ENCODE data around the gene AQP2. TPM values are rescaled to one million over a fixed set of nuclear protein-coding genes. Genes with fewer than 3 reads are reported as not detected.

The AQP2 gene
- total and polyA plus RNA-seq, 4 donors, result not detected

- TF ChIP-seq ZBTB33 (IDR thresholded peaks at IDR 0.05) (no peak), YY1 (IDR thresholded peaks at IDR 0.05) (no peak)
Observed at GRCh38 chr12:49917788-49918173, 32.8 kb upstream of the AQP2 start (continued).

- no peak for DNase-seq (ENCODE audit: low spot score)
- no peaks in the 10 kb centered on the region for H3K9me3 ChIP-seq (ENCODE audit: control insufficient read depth in 4 of 4, low read length in 3 of 4)
Observed at GRCh38 chr12:49920241-49920914, 30.2 kb upstream of the AQP2 start.

GRCh38 chr12:49920915-49921286 lies 29.6 kb upstream of the AQP2 start:
- H3K4me3 ChIP-seq (ENCODE audit: low read depth in 1 of 3, low read length in 3 of 3), result no peak overlapping the region
- 76% methylated on average over 3 of the region's 3 CpGs for WGBS
- H3K4me1 ChIP-seq (ENCODE audit: control insufficient read depth in 4 of 4, insufficient read depth in 4 of 4, low read length in 3 of 4), result peaks cover 0 to 5% (median 0%) of the 10 kb centered on the region in 4 donors
- H3K27ac ChIP-seq (ENCODE audit: low read depth in 1 of 2, low read length in 2 of 2), result no peak overlapping the region
- no peak for DNase-seq (ENCODE audit: low spot score)
- H3K9ac ChIP-seq (ENCODE audit: low read depth in 1 of 2, low read length in 2 of 2), result no peak overlapping the region
- H3K36me3 ChIP-seq (ENCODE audit: control insufficient read depth in 4 of 4, insufficient read depth in 3 of 4, low read depth in 1 of 4, low read length in 3 of 4), result no peaks in the 10 kb centered on the region
- H3K27me3 ChIP-seq (ENCODE audit: control insufficient read depth in 4 of 4, insufficient read depth in 4 of 4, low read length in 3 of 4), result no peaks in the 10 kb centered on the region
- no peaks in the 10 kb centered on the region for H3K9me3 ChIP-seq (ENCODE audit: control insufficient read depth in 4 of 4, low read length in 3 of 4)
- TF ChIP-seq TAF1 (conservative IDR thresholded peaks at IDR 0.05) (no peak), HNF4A (conservative IDR thresholded peaks at IDR 0.05) (no peak), GABPA (IDR thresholded peaks at IDR 0.05 in 1 of 2, conservative IDR thresholded peaks at IDR 0.05 in 1 of 2) (no peak), RAD21 (IDR thresholded peaks at IDR 0.05) (no peak), NR2F2 (IDR thresholded peaks at IDR 0.05) (no peak), JUND (IDR thresholded peaks at IDR 0.05) (no peak), ZBTB33 (IDR thresholded peaks at IDR 0.05) (no peak), FOXA2 (IDR thresholded peaks at IDR 0.05) (no peak), EGR1 (IDR thresholded peaks at IDR 0.05; ENCODE audit: low read depth in 2 of 2) (no peak), RXRA (IDR thresholded peaks at IDR 0.05) (no peak)
- TF ChIP-seq, protein P1, sequence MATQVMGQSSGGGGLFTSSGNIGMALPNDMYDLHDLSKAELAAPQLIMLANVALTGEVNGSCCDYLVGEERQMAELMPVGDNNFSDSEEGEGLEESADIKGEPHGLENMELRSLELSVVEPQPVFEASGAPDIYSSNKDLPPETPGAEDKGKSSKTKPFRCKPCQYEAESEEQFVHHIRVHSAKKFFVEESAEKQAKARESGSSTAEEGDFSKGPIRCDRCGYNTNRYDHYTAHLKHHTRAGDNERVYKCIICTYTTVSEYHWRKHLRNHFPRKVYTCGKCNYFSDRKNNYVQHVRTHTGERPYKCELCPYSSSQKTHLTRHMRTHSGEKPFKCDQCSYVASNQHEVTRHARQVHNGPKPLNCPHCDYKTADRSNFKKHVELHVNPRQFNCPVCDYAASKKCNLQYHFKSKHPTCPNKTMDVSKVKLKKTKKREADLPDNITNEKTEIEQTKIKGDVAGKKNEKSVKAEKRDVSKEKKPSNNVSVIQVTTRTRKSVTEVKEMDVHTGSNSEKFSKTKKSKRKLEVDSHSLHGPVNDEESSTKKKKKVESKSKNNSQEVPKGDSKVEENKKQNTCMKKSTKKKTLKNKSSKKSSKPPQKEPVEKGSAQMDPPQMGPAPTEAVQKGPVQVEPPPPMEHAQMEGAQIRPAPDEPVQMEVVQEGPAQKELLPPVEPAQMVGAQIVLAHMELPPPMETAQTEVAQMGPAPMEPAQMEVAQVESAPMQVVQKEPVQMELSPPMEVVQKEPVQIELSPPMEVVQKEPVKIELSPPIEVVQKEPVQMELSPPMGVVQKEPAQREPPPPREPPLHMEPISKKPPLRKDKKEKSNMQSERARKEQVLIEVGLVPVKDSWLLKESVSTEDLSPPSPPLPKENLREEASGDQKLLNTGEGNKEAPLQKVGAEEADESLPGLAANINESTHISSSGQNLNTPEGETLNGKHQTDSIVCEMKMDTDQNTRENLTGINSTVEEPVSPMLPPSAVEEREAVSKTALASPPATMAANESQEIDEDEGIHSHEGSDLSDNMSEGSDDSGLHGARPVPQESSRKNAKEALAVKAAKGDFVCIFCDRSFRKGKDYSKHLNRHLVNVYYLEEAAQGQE (IDR thresholded peaks at IDR 0.05), result no peak
- TF ChIP-seq, protein P2, sequence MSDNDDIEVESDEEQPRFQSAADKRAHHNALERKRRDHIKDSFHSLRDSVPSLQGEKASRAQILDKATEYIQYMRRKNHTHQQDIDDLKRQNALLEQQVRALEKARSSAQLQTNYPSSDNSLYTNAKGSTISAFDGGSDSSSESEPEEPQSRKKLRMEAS (IDR thresholded peaks at IDR 0.05), result no peak
- TF ChIP-seq, protein P3, sequence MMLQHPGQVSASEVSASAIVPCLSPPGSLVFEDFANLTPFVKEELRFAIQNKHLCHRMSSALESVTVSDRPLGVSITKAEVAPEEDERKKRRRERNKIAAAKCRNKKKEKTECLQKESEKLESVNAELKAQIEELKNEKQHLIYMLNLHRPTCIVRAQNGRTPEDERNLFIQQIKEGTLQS (IDR thresholded peaks at IDR 0.05), result no peak

More at GRCh38 chr12:49920241-49920914, 30.2 kb upstream of the AQP2 start:
- WGBS, result 68% methylated on average over 12 of the region's 12 CpGs
- TF ChIP-seq RAD21 (IDR thresholded peaks at IDR 0.05) (no peak), EGR1 (IDR thresholded peaks at IDR 0.05; ENCODE audit: low read depth in 2 of 2) (no peak), NR2F2 (IDR thresholded peaks at IDR 0.05) (no peak), SP1 (IDR thresholded peaks at IDR 0.05) (no peak), FOXA1 (IDR thresholded peaks at IDR 0.05) (no peak), FOXA2 (IDR thresholded peaks at IDR 0.05) (no peak), RXRA (IDR thresholded peaks at IDR 0.05) (no peak), HNF4A (conservative IDR thresholded peaks at IDR 0.05) (no peak)
- TF ChIP-seq, protein P4, sequence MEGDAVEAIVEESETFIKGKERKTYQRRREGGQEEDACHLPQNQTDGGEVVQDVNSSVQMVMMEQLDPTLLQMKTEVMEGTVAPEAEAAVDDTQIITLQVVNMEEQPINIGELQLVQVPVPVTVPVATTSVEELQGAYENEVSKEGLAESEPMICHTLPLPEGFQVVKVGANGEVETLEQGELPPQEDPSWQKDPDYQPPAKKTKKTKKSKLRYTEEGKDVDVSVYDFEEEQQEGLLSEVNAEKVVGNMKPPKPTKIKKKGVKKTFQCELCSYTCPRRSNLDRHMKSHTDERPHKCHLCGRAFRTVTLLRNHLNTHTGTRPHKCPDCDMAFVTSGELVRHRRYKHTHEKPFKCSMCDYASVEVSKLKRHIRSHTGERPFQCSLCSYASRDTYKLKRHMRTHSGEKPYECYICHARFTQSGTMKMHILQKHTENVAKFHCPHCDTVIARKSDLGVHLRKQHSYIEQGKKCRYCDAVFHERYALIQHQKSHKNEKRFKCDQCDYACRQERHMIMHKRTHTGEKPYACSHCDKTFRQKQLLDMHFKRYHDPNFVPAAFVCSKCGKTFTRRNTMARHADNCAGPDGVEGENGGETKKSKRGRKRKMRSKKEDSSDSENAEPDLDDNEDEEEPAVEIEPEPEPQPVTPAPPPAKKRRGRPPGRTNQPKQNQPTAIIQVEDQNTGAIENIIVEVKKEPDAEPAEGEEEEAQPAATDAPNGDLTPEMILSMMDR (IDR thresholded peaks at IDR 0.05; ENCODE audit: low read depth, low read length, missing input control), result no peak
- TF ChIP-seq, protein P2 (IDR thresholded peaks at IDR 0.05), result no peak
- TF ChIP-seq, protein P3 (IDR thresholded peaks at IDR 0.05), result no peak
- peaks cover 0 to 5% (median 0%) of the 10 kb centered on the region in 4 donors for H3K4me1 ChIP-seq (ENCODE audit: control insufficient read depth in 4 of 4, insufficient read depth in 4 of 4, low read length in 3 of 4)
- no peak overlapping the region for H3K9ac ChIP-seq (ENCODE audit: low read depth in 1 of 2, low read length in 2 of 2)
- H3K36me3 ChIP-seq (ENCODE audit: control insufficient read depth in 4 of 4, insufficient read depth in 3 of 4, low read depth in 1 of 4, low read length in 3 of 4), result no peaks in the 10 kb centered on the region
- H3K27me3 ChIP-seq (ENCODE audit: control insufficient read depth in 4 of 4, insufficient read depth in 4 of 4, low read length in 3 of 4), result no peaks in the 10 kb centered on the region
- H3K4me3 ChIP-seq (ENCODE audit: low read depth in 1 of 3, low read length in 3 of 3), result no peak overlapping the region
- H3K27ac ChIP-seq (ENCODE audit: low read depth in 1 of 2, low read length in 2 of 2), result no peak overlapping the region

Data from liver (tissue), 9 donors.